Activated naive CD4-positive, alpha-beta T cell treated with anti-CD3 and anti-CD28 coated beads for 36 hours (primary cell): Measurements from ENCODE around the gene CEMIP2. TPM values are rescaled to one million over a fixed set of nuclear protein-coding genes. Genes with fewer than 3 reads are reported as not detected.
A peak's percentile ranks its signal among the peaks of the same experiment; 100 is the strongest.

Experiments used
- CTCF ChIA-PET: fragments of 350-600 bp; sonication (Branson Sonifier 250); formaldehyde crosslinking; loops from one replicate; lab custom pipeline; 2021; ENCODE audit warnings: antibody characterized with exemption; lab: Charles Lee
- DNase-seq: peaks from one replicate; pipeline ENCODE4 v3.0.0-alpha.2; 2020
- H3K27ac Mint-ChIP-seq: one replicate; pipeline ENCODE4 v1.8.0; 2021; ENCODE audit warnings: mild to moderate bottlenecking, mixed read lengths
- H3K27me3 Mint-ChIP-seq: one replicate; pipeline ENCODE4 v1.8.0; 2021; ENCODE audit warnings: low read depth, mixed read lengths
- H3K36me3 Mint-ChIP-seq: one replicate; pipeline ENCODE4 v1.8.0; 2021; ENCODE audit warnings: low read depth, mixed read lengths
- H3K4me1 Mint-ChIP-seq: one replicate; pipeline ENCODE4 v1.8.0; 2021; ENCODE audit warnings: low read depth, mixed read lengths
- H3K4me3 Mint-ChIP-seq: one replicate; pipeline ENCODE4 v1.8.0; 2021; ENCODE audit warnings: mild to moderate bottlenecking, moderate library complexity, mixed read lengths
- H3K9me3 Mint-ChIP-seq: one replicate; pipeline ENCODE4 v1.8.0; 2021; ENCODE audit warnings: mixed read lengths
- intact Hi-C: fragments of 100-400 bp; cut with micrococcal nuclease; formaldehyde crosslinking; loops from one replicate; pipeline ENCODE4 v1.15.1; 2023
- total RNA-seq, 2 experiments: library from RNA; stranded (reverse); gene quantifications; one replicate each; pipeline ENCODE4 v1.2.3, GENCODE V29; 2021

CEMIP2 gene
- total RNA-seq, 2 experiments from 2014 or later, result 36.4 to 39.7 TPM

GRCh38 chr9:71796100-71796767, 27.9 kb upstream of the CEMIP2 start:
- Mint-ChIP-seq H3K9me3 (no peaks in the 10 kb centered on the region), H3K4me3 (no peak overlapping the region), H3K4me1 (peaks cover 58% of the 10 kb centered on the region), H3K27me3 (no peaks in the 10 kb centered on the region), H3K36me3 (no peaks in the 10 kb centered on the region), H3K27ac (peak overlapping the region; percentile 65)
- intact Hi-C loops, result no loop called here
- DNase-seq, result peak; percentile 63
- CTCF ChIA-PET, result interaction anchor here (1.3 to 3.2 kb wide), 3 partner anchors 11 to 23 kb away, joined by 5 to 23 read pairs (median 10); no protein-coding TSS in a partner anchor

- peaks cover 61% of the 10 kb centered on the region for H3K4me1 Mint-ChIP-seq
- H3K27me3 Mint-ChIP-seq, result no peaks in the 10 kb centered on the region
- no peaks in the 10 kb centered on the region for H3K36me3 Mint-ChIP-seq
- CTCF ChIA-PET, result interaction anchor here (1.0 to 3.1 kb wide), 3 partner anchors 11 to 97 kb away, joined by 3 to 17 read pairs (median 9); no protein-coding TSS in a partner anchor
- intact Hi-C loops, result loop anchor here (1.0 to 2.0 kb wide), 6 partner anchors 12 to 570 kb away; partner anchors contain the start of genes ABHD17B, C9orf85, CEMIP2 and ZFAND5
- no peak for DNase-seq
- peak overlapping the region; percentile 72 for H3K27ac Mint-ChIP-seq
- no peaks in the 10 kb centered on the region for H3K9me3 Mint-ChIP-seq
- no peak overlapping the region for H3K4me3 Mint-ChIP-seq
These were observed 26.9 kb upstream of the CEMIP2 start for GRCh38 chr9:71795097-71795813.

GRCh38 chr9:71793386-71794105, 25.2 kb upstream of the CEMIP2 start:
- no peaks in the 10 kb centered on the region for H3K27me3 Mint-ChIP-seq
- H3K27ac Mint-ChIP-seq, result peak overlapping the region; percentile 72
- no peak for DNase-seq
- H3K4me3 Mint-ChIP-seq, result no peak overlapping the region
- H3K9me3 Mint-ChIP-seq, result no peaks in the 10 kb centered on the region
- intact Hi-C loops, result loop anchor here (2.0 kb wide), 3 partner anchors 29 to 571 kb away; partner anchors contain the start of gene ZFAND5
- peaks cover 58% of the 10 kb centered on the region for H3K4me1 Mint-ChIP-seq
- no peaks in the 10 kb centered on the region for H3K36me3 Mint-ChIP-seq
- CTCF ChIA-PET, result interaction anchor here (1.0 to 3.1 kb wide), 4 partner anchors 10 to 118 kb away, joined by 4 to 17 read pairs (median 8); partner anchors contain the start of genes ABHD17B and C9orf85

GRCh38 chr9:71791875-71792274, 23.6 kb upstream of the CEMIP2 start:
- peaks cover 53% of the 10 kb centered on the region for H3K4me1 Mint-ChIP-seq
- H3K27me3 Mint-ChIP-seq, result no peaks in the 10 kb centered on the region
- peak overlapping the region; percentile 43 for H3K27ac Mint-ChIP-seq
- no peaks in the 10 kb centered on the region for H3K9me3 Mint-ChIP-seq
- H3K4me3 Mint-ChIP-seq, result no peak overlapping the region
- no peak for DNase-seq
- intact Hi-C loops, result no loop called here
- CTCF ChIA-PET, result interaction anchor here (0.6 to 1.7 kb wide), 6 partner anchors 9 to 187 kb away, joined by 3 to 6 read pairs (median 4); no protein-coding TSS in a partner anchor
- no peaks in the 10 kb centered on the region for H3K36me3 Mint-ChIP-seq

- peaks cover 39% of the 10 kb centered on the region for H3K4me1 Mint-ChIP-seq
- no peak overlapping the region for H3K27ac Mint-ChIP-seq
These were observed 22.0 kb upstream of the CEMIP2 start for GRCh38 chr9:71790296-71790695.

GRCh38 chr9:71783120-71783523, 14.8 kb upstream of the CEMIP2 start:
- intact Hi-C loops, result loop anchor here (1.0 to 10.0 kb wide), 11 partner anchors 12 to 1364 kb away; partner anchors contain the start of genes ABHD17B and C9orf85
- Mint-ChIP-seq H3K27me3 (no peaks in the 10 kb centered on the region), H3K4me1 (peaks cover 47% of the 10 kb centered on the region), H3K36me3 (no peaks in the 10 kb centered on the region), H3K27ac (peak overlapping the region; percentile 92), H3K4me3 (peak overlapping the region; percentile 67), H3K9me3 (peaks cover 3% of the 10 kb centered on the region)
- CTCF ChIA-PET, result interaction anchor here (0.6 to 5.2 kb wide), 13 partner anchors 8 to 1173 kb away, joined by 3 to 48 read pairs (median 5); partner anchors contain the start of gene CEMIP2
- peak; percentile 95 for DNase-seq

More at GRCh38 chr9:71790296-71790695, 22.0 kb upstream of the CEMIP2 start:
- no peaks in the 10 kb centered on the region for H3K9me3 Mint-ChIP-seq
- no peaks in the 10 kb centered on the region for H3K36me3 Mint-ChIP-seq
- intact Hi-C loops, result no loop called here
- no peak for DNase-seq
- no peak overlapping the region for H3K4me3 Mint-ChIP-seq
- CTCF ChIA-PET, result interaction anchor here (0.7 to 1.1 kb wide), 3 partner anchors 16 to 27 kb away, joined by 3 to 4 read pairs (median 3); no protein-coding TSS in a partner anchor
- H3K27me3 Mint-ChIP-seq, result no peaks in the 10 kb centered on the region

- H3K9me3 Mint-ChIP-seq, result peaks cover 3% of the 10 kb centered on the region
- DNase-seq, result no peak
- peaks cover 47% of the 10 kb centered on the region for H3K4me1 Mint-ChIP-seq
- no peak overlapping the region for H3K4me3 Mint-ChIP-seq
- CTCF ChIA-PET, result interaction anchor here (0.8 to 5.2 kb wide), 7 partner anchors 12 to 243 kb away, joined by 3 to 48 read pairs (median 17); partner anchors contain the start of gene CEMIP2
- intact Hi-C loops, result loop anchor here (5.0 to 10.0 kb wide), 4 partner anchors 746 to 1366 kb away; no protein-coding TSS in a partner anchor
- no peaks in the 10 kb centered on the region for H3K36me3 Mint-ChIP-seq
- peak overlapping the region; percentile 92 for H3K27ac Mint-ChIP-seq
- H3K27me3 Mint-ChIP-seq, result no peaks in the 10 kb centered on the region
These were observed 13.1 kb upstream of the CEMIP2 start for GRCh38 chr9:71781391-71781790.

GRCh38 chr9:71780953-71781352, 12.6 kb upstream of the CEMIP2 start:
- no peaks in the 10 kb centered on the region for H3K27me3 Mint-ChIP-seq
- no peaks in the 10 kb centered on the region for H3K36me3 Mint-ChIP-seq
- DNase-seq, result no peak
- H3K4me1 Mint-ChIP-seq, result peaks cover 47% of the 10 kb centered on the region
- no peak overlapping the region for H3K27ac Mint-ChIP-seq
- no peak overlapping the region for H3K4me3 Mint-ChIP-seq
- intact Hi-C loops, result loop anchor here (5.0 to 10.0 kb wide), 4 partner anchors 746 to 1366 kb away; no protein-coding TSS in a partner anchor
- peaks cover 3% of the 10 kb centered on the region for H3K9me3 Mint-ChIP-seq
- CTCF ChIA-PET, result interaction anchor here (0.8 to 5.2 kb wide), 6 partner anchors 14 to 244 kb away, joined by 3 to 48 read pairs (median 13); partner anchors contain the start of gene CEMIP2

- H3K27ac Mint-ChIP-seq, result no peak overlapping the region
- CTCF ChIA-PET, result interaction anchor here (0.6 to 3.4 kb wide), 7 partner anchors 9 to 243 kb away, joined by 3 to 13 read pairs (median 3); partner anchors contain the start of gene CEMIP2
- no peaks in the 10 kb centered on the region for H3K9me3 Mint-ChIP-seq
- DNase-seq, result no peak
- peaks cover 36% of the 10 kb centered on the region for H3K4me1 Mint-ChIP-seq
- H3K4me3 Mint-ChIP-seq, result no peak overlapping the region
- no peaks in the 10 kb centered on the region for H3K27me3 Mint-ChIP-seq
- no peaks in the 10 kb centered on the region for H3K36me3 Mint-ChIP-seq
- intact Hi-C loops, result no loop called here
These were observed 9.8 kb upstream of the CEMIP2 start for GRCh38 chr9:71778085-71778484.

- intact Hi-C loops, result no loop called here
- Mint-ChIP-seq H3K27me3 (no peaks in the 10 kb centered on the region), H3K9me3 (no peaks in the 10 kb centered on the region), H3K36me3 (no peaks in the 10 kb centered on the region), H3K27ac (no peak overlapping the region), H3K4me3 (no peak overlapping the region), H3K4me1 (peaks cover 11% of the 10 kb centered on the region)
- CTCF ChIA-PET, result no interaction called here
- DNase-seq, result no peak
These were observed 6.6 kb upstream of the CEMIP2 start for GRCh38 chr9:71774920-71775319.

GRCh38 chr9:71772726-71773125, 4.4 kb upstream of the CEMIP2 start:
- DNase-seq, result no peak
- no peak overlapping the region for H3K4me3 Mint-ChIP-seq
- CTCF ChIA-PET, result interaction anchor here (1.1 kb wide), 1 partner anchor 44 kb away, joined by 6 read pairs; no protein-coding TSS in a partner anchor
- no peaks in the 10 kb centered on the region for H3K27me3 Mint-ChIP-seq
- intact Hi-C loops, result no loop called here
- peaks cover 2% of the 10 kb centered on the region for H3K36me3 Mint-ChIP-seq
- peaks cover 9% of the 10 kb centered on the region for H3K4me1 Mint-ChIP-seq
- no peaks in the 10 kb centered on the region for H3K9me3 Mint-ChIP-seq
- no peak overlapping the region for H3K27ac Mint-ChIP-seq
